Lower leg skin (tissue), 4 donors: ENCODE data around the gene CMTM8. TPM values are rescaled to one million over a fixed set of nuclear protein-coding genes. Genes with fewer than 3 reads are reported as not detected.

Experiments used
- DNase-seq, 2 donors: peaks; one replicate each; pipeline ENCODE4 v3.0.0-alpha.2; 2019; ENCODE audit warnings: low spot score in 2 of 2
- H3K4me3 ChIP-seq: fragments of 200-600 bp; sonication (generic); 2 replicates; pipeline ENCODE4 v1.5.1; 2017; ENCODE audit warnings: mild to moderate bottlenecking, low read depth; ENCODE audit not compliant: poor library complexity, severe bottlenecking
- CTCF ChIP-seq, 3 donors: fragments of 450-650 bp; IDR thresholded peaks; one replicate each; pipeline ENCODE4 v1.5.1; 2016; ENCODE audit warnings: antibody characterized with exemption in 3 of 3, mild to moderate bottlenecking in 3 of 3, moderate library complexity in 2 of 3
- POLR2A ChIP-seq, 2 donors: fragments of 450-650 bp; IDR thresholded peaks; one replicate each; pipeline ENCODE4 v1.6.1; 2016 to 2017; ENCODE audit warnings: antibody characterized with exemption in 2 of 2, mild to moderate bottlenecking in 1 of 2, moderate library complexity in 1 of 2
- WGBS, 2 donors: methylation state at CpG; one replicate each; pipeline ENCODE4 v1.1.5; 2018; 5-methylcytosine and 5-hydroxymethylcytosine counted together
- intact Hi-C: fragments of 100-400 bp; cut with DNase I; formaldehyde crosslinking; loops from one replicate; pipeline ENCODE4 v1.15.0; 2023; ENCODE audit warnings: low total_unique reads
- total RNA-seq, 4 donors: library from RNA; depleted of rRNA; stranded (reverse); fragments of >200 nt; gene quantifications; one replicate each; pipeline ENCODE4 v1.1.0, GENCODE V29; 2016

The CMTM8 gene
- total RNA-seq, 4 donors from 2014 or later: 11.0 to 24.7 (median 15.5) TPM

DNA sequence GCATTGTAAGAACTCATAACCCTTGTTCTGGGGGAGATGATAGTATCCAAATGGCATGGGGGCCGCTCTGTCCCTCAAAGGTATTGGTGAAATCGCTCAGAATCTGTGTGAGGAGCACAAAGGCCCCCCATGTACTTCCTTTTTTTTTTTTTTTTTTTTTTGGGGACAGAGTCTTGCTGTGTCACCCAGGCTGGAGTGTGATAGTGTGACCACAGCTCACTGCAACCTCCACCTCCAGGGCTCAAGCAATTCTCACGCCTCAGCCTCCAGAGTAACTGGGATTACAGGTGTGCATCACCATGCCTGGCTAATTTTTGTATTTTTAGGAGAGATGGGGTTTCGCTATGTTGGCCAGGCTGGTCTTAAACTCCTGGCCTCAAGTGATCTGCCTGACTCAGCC, 37.0 kb downstream of the CMTM8 start:
- TF ChIP-seq CTCF (IDR thresholded peaks at IDR 0.05) (no peak), POLR2A (IDR thresholded peaks at IDR 0.05) (no peak)
- intact Hi-C loops: no loop called here
- WGBS, 2 donors: 89 to 95% methylated on average over 4 of the region's 4 CpGs
- H3K4me3 ChIP-seq: no peak overlapping the region
- DNase-seq: no peak

DNA sequence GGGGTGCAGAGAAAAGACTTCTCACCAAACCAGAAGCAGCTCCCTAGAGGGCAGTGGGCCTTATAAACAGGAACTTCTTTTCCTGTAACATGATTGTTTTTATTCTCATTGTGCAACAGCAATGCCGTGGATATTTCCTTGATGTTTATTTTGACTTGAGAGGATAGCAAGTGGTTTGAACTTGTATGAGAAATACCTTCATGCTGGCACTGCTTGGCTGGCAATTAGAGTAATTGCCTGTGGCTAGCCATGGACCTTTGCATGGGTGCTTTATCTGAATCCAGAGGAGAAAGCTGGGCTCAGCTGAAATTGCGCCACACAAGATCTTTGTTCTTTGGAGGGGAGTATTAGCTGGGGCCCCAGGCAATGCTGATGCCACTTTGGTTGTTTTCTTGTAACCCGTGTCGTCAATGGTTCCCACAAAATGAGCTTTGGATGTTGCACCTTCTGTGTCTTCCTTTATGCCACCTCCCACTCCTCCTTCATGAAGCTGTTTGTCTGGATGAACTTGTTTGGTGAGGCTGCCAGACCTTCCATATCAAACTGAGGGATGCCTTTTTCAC, 37.9 kb downstream of the CMTM8 start:
- 31 to 38% methylated on average over 4 of the region's 4 CpGs for WGBS, 2 donors
- intact Hi-C loops: no loop called here
- peak in 1 of 2 donors; percentile 35 for DNase-seq
- no peak overlapping the region for H3K4me3 ChIP-seq
- no peak for TF ChIP-seq CTCF (IDR thresholded peaks at IDR 0.05)
- no peak for TF ChIP-seq POLR2A (IDR thresholded peaks at IDR 0.05)

DNA sequence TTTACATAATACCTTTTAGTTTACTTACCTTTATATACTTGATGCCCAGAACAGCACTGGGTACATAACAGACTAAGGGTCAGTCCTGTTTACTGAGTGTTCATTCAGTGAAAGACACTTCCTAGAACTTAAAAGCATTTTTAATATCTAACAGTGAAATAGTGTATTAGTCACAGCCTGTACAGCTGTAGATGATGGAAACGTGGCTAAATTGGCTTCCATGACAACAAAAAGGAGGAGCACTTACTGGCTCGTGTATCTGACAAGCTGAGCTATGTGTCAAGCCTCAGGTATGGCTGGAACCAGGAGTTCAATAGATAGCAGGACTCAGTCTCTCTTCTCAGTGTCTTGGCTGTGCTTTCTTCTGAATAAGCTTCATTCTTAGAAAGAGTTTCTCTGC, 40.2 kb downstream of the CMTM8 start:
- intact Hi-C loops: no loop called here
- TF ChIP-seq CTCF (IDR thresholded peaks at IDR 0.05) (no peak), POLR2A (IDR thresholded peaks at IDR 0.05) (no peak)
- DNase-seq: no peak
- whole genome bisulfite sequencing, 2 donors: 24% methylated on average over 2 of the region's 2 CpGs
- no peak overlapping the region for H3K4me3 ChIP-seq

GRCh38 chr3:32280262-32280910, 41.9 kb downstream of the CMTM8 start:
- 71 to 88% methylated on average over 6 of the region's 6 CpGs for WGBS, 2 donors
- H3K4me3 ChIP-seq: no peak overlapping the region
- TF ChIP-seq CTCF (IDR thresholded peaks at IDR 0.05) (no peak), POLR2A (IDR thresholded peaks at IDR 0.05) (no peak)
- intact Hi-C loops: no loop called here
- no peak for DNase-seq

DNA sequence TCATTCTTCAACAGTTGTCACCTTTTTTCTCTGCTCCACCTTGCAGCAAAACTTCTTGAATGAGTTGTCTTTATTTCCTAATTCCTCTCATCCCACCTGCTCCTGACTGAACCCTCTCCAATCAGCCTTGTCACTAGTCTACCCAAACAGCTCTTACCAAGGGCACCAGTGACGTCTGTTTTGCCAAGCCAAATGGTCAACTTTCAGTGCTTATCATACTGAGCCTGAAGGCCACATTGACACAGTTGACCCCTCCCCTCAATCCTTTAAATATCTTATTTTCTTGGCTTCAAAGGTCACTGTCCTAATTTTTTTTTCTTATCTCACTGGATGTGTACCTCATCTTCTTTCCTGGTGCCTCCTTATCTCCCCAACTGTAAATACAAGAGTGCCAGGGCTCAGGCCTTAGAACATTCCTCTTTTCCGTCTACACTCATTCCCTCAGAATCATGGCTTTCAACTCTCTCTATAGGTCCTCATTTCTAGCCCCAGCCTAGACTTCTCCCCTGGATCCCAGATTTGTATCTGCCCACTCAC, 43.2 kb downstream of the CMTM8 start:
- DNase-seq: no peak
- 85 to 93% methylated on average over 2 of the region's 2 CpGs for WGBS, 2 donors
- no peak overlapping the region for H3K4me3 ChIP-seq
- TF ChIP-seq CTCF (IDR thresholded peaks at IDR 0.05): no peak
- no peak for TF ChIP-seq POLR2A (IDR thresholded peaks at IDR 0.05)
- intact Hi-C loops: no loop called here
